Measurements from ENCODE around the gene MOB3B. TPM values are rescaled to one million over a fixed set of nuclear protein-coding genes. Genes with fewer than 3 reads are reported as not detected.

The MOB3B gene
- total RNA-seq, 2 donors from 2014 or later: 0.85 to 2.9 TPM

- no peak within 1 kb of the TSS for H3K4me3 ChIP-seq
- no peak for DNase-seq (ENCODE audit: low spot score)
- no peaks in the 10 kb centered on the region for H3K36me3 ChIP-seq
- H3K27me3 ChIP-seq: no peaks in the 10 kb centered on the region
- no peak for TF ChIP-seq CTCF (IDR thresholded peaks at IDR 0.05)
- no peaks in the 10 kb centered on the region for H3K9me3 ChIP-seq
- H3K27ac ChIP-seq: no peak within 1 kb of the TSS
- H3K4me1 ChIP-seq: peaks cover 0 to 15% of the 10 kb centered on the region in 2 donors
Measured at GRCh38 chr9:27524236-27524635, 5.4 kb downstream of the MOB3B start, which contains the start of gene IFNK. TSS of gene IFNK (plus strand) at chr9:27524290. CDS start at chr9:27524337, 47 bp downstream.

- peaks cover 0 to 9% of the 10 kb centered on the region in 2 donors for H3K4me1 ChIP-seq
- H3K27ac ChIP-seq: no peak overlapping the region
- H3K27me3 ChIP-seq: no peaks in the 10 kb centered on the region
- H3K36me3 ChIP-seq: no peaks in the 10 kb centered on the region
- H3K4me3 ChIP-seq: no peak overlapping the region
- H3K9me3 ChIP-seq: no peaks in the 10 kb centered on the region
- no peak for TF ChIP-seq CTCF (IDR thresholded peaks at IDR 0.05)
- no peak for DNase-seq (ENCODE audit: low spot score)
Measured at GRCh38 chr9:27523141-27523540, 6.5 kb downstream of the MOB3B start.

- DNase-seq (ENCODE audit: low spot score): no peak
- no peaks in the 10 kb centered on the region for H3K4me1 ChIP-seq
Measured at GRCh38 chr9:27520986-27521385, 8.6 kb downstream of the MOB3B start.

GRCh38 chr9:27519466-27520465, 9.8 kb downstream of the MOB3B start:
- no peak overlapping the region for H3K27ac ChIP-seq
- H3K36me3 ChIP-seq: no peaks in the 10 kb centered on the region
- no peak for TF ChIP-seq CTCF (IDR thresholded peaks at IDR 0.05)
- peaks cover 0 to 3% of the 10 kb centered on the region in 2 donors for H3K4me1 ChIP-seq
- no peak for DNase-seq (ENCODE audit: low spot score)
- no peak overlapping the region for H3K4me3 ChIP-seq
- no peaks in the 10 kb centered on the region for H3K9me3 ChIP-seq
- H3K27me3 ChIP-seq: no peaks in the 10 kb centered on the region

More at GRCh38 chr9:27520986-27521385, 8.6 kb downstream of the MOB3B start:
- Histone ChIP-seq H3K4me3 (no peak overlapping the region), H3K36me3 (no peaks in the 10 kb centered on the region), H3K9me3 (no peaks in the 10 kb centered on the region), H3K27ac (no peak overlapping the region), H3K27me3 (no peaks in the 10 kb centered on the region)
- no peak for TF ChIP-seq CTCF (IDR thresholded peaks at IDR 0.05)

- no peaks in the 10 kb centered on the region for H3K27me3 ChIP-seq
- H3K4me1 ChIP-seq: peaks cover 0 to 11% of the 10 kb centered on the region in 2 donors
- no peaks in the 10 kb centered on the region for H3K9me3 ChIP-seq
- no peak for TF ChIP-seq CTCF (IDR thresholded peaks at IDR 0.05)
- H3K27ac ChIP-seq: no peak overlapping the region
- DNase-seq (ENCODE audit: low spot score): no peak
- H3K4me3 ChIP-seq: no peak overlapping the region
- H3K36me3 ChIP-seq: no peaks in the 10 kb centered on the region
Measured at GRCh38 chr9:27518809-27519208, 10.8 kb downstream of the MOB3B start.

Data from right atrium auricular region (tissue), 2 donors.